ENCODE measurements around the gene PCGF2.

Gene PCGF2

DNA sequence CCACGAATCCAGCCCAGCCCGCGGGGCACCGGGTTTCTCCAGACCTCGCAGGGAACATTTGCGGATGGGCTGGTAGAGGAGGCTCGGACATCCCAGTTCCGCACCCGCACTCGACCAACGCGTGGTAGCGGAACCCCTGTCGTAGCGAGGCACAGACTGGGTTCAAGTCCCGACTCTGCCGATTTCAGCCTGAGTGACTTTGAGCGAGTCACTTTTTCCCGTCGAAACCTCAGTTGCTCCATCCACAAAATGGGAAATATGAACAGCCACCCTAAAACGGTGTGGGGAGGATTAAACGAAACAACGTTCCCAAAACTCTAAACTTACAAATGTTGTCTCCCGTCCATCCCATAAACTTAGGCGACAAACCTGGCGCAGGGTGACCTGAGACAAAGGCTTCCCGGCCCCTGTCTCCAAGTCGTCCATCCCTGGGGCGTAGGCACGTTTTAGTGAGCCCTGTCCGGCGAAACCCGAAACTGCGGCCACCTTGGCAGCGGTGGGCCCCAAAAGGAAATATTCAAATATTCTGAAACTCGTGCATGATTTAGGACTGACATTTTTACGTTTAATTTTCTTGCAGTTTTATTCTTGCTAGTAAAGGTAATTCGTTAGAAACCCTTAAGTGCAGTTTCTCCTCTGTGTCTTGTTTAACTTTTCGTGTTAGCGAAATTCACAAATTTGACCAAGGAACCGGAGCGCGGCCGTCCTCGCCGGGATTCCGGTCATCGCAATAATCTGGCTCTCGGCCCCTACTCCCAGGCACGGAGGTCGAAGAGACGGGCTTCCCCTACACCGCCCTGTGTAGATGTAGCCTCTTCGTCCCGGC, 45.0 kb downstream of the PCGF2 start:
- DNase-seq (ENCODE audit: low read depth): no peak

DNA sequence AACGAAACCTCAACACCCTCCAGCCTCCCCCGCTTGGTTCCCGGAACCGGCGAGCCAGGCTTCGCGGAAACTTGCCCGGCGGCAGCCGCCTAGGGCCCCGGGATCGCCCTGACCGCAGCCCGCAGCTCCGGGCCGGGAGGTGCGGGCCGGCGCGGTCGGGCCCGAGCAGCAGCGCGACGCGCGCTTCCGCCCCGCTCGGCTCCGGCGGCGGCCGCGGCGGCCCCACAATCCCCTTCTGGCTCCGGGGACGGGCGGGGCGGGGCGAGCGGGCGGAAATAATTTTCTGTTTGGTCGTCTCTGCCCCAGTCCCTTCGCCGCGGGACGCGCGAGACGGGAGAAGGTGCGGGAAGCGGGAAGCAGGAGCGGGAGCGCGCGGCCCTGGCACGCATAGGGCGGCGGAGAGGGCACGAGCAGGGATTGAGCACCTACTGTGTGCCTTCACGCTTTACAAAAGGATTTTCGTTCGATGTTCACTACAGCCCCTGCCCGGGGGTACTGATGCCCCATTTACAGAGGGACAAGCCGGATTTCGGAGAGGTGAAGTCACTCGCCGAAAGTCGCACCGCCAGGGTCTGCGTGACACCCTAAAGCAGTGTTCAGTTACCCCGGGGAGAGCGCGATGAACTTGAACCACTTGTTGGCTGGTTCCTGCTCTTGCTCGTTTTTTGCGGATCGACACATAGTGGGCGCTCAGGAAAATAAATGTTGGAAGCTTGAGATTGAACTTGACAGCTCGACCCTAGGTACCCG, 45.8 kb downstream of the PCGF2 start:
- DNase-seq (ENCODE audit: low read depth): peak; percentile 69

DNA sequence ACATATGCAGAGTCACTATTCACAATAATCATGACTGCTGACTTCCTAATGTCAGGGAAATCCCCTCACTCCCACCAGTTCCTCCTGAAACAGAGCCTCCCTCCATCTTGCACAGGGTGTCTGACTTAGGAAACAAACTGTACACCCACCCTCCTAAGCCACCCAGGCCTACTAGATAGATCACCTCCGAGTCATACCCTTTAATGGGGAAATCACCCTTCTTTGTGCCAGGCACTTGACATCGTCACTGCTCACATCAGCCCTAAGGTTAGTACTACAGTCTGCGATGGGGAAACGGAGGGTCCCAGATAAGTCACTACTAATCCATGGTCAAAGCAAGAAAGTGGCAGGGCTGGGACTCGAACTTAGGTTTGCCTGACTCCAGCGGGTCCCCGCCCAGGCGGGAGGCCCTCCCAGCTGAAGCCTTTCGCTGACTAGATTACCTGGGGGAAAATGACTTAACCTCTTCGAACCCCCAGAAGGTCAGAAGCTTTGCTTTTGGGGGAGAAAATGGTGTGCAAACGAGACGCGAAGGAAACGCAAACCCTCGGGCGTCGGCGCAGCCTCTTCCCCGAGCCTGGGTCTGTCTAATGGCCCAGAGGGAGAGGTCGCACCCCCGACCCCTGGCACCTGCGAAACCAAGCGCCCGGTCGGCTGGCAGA, 46.5 kb downstream of the PCGF2 start:
- no peak for DNase-seq (ENCODE audit: low read depth)

DNA sequence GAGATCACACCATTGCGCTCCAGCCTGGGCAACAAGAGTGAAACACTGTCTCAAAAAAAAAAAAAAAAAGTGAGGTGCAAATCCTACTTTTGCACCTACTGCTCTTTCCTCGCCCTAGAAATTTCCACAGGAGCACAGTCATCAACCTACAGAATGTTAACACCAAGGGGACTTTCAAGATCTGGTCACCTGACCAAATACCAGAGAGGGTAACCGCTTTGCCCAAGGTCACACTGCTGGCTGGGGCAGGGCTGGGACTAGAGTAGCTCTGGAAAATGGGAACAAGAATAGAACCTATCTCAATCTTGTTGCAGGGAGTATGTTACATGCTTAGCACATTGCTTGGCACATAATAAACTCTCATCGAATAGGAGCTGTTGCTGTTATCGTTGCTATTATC, 49.4 kb downstream of the PCGF2 start:
- no peak for DNase-seq (ENCODE audit: low read depth)

DNA sequence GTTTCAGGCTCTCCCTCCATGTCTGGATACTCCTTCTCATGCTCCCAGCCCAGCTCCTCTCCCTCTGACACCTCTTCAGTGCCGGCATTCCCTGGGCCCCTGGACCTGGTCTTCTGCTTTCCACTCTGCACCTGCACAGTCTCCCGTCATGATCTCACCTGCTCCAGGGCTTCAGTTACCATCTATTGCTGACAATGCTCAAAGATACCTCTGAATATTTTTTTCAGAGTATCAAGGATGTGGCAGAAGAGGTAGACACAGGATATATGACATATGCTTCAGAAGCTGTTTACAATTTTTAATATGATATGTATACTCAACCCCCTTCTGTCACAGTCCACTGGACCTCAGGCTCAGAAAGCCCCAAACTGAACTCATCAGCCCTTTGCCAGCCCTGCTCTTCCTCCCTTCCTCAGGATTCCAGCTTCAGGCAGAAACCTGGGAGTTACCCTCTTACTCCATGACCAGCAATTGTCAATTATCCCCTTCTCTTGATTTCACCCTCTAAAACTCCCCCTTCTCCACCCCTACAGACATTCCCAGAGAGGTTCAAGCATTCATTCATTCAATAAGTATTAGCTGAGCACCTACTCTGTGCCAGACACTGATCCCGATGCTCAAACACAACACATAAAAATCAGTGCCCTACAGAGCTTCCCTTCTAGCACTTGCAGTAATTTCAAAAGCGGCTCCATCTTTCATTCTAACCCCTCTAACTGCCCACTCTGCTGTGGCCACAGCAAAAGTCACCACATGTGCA, 50.9 kb downstream of the PCGF2 start:
- no peak for DNase-seq (ENCODE audit: low read depth)

DNA sequence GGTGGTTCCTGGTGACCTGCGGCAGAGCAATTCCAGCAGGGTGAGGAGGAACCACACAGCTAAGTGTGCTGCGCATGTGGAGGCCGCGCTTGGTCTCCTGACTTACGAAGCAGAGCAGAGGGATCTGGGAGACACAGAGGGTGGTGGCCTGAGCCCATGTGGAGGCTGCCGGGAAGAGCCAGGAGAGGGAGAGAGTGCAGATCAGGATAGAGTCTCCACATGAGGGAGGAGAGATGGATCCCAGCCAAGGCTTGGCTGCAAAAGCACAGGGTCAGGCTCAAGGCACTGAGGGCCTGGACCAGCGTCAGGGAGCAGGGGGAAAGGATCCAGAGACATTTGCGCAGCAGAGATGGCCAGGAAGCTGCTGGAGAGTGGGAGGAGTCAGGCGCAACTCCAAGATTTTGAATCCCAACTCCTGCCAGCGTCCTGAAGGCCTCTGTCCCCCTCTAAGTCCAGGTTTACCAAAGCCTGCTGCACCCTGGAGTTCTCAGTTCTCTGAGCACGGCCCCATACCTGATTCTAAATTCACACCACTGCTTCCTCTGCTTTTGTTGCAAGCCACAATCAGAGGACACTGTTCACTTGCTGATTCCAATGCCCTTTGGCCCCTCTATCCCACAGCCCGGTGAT, 54.3 kb downstream of the PCGF2 start:
- peak; percentile 67 for DNase-seq (ENCODE audit: low read depth)

DNA sequence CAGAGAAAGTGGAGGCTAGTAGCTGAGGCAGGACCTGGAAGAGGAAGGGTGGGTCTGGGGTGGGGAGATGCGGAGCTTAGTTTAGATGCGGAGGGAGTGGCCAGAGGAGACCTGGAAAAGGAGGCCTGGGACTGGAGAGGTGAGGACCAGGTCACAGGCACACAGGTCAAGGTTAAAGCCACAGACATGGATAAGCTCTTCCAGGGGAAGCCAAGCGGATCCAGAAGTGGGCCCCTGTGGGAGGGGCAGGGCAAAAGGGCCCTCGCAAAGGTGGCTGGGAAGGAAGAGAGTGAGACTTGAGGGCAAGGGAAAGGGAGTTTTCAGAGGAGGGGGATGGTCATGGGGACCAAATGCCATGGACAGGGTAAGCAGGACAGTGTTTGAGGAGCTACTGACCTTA, 57.0 kb downstream of the PCGF2 start:
- DNase-seq (ENCODE audit: low read depth): no peak

DNA sequence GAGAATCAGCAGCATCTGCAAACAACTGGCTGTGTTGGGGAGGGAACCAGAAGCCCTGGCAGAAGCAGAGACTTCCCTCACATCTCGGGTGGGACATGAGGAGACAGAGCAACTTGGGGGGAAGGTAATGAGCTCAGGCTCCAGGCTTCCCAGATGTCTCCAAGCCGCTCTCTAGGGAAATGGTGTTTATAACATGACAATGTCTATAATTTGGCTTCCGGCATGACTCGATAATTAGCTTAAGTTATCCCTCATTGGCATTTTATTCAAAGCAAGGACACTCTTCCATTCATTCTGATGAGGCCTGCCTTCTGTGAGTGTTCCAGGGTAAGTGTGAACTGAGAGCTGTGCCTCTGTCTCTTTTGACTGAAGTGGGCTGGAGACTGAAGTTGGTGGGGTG, 57.8 kb downstream of the PCGF2 start:
- DNase-seq (ENCODE audit: low read depth): no peak

DNA sequence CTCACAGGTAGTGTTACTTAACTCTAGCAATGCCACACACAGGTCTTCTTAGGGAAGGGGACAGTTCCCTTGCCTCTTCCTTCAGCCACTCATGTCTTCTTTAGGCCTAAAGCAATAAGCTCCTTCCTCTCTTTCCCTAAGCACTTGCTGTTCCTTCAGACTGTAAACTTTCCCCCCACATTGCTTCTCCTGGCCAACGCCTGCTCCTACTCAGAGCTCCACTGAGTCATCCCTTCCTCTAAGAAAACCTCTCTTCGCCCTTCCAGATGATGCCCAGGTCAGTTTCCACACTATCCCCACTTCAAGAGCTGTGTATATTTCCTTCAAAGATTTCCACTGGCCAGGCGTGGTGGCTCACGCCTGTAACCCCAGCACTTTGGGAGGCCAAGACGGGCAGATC, 60.9 kb downstream of the PCGF2 start:
- DNase-seq (ENCODE audit: low read depth): no peak

DNA sequence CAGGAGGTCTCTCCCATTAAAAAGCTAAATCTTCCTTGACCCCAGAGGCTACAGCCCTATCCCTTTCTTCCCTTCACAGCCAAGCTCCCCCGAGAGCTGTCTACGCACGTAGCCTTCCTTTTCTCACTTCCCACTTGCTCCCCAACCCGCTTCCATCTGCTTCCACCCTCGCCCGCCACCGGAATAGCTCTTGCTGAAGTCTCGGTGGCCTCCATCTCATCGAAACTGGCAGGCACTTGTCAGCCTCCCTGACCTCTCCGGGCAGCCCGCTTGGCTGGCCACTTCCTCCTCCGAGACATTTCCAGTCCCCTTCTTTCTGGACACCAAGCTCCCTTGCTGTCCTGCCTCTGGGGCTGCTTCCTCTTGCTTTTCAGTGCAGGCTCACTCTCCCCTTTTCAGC, 62.6 kb downstream of the PCGF2 start:
- no peak for DNase-seq (ENCODE audit: low read depth)

All from GM04504 (cell line).